Smooth muscle cell (in vitro differentiated cells): ENCODE measurements around the gene C11orf52. TPM values are rescaled to one million over a fixed set of nuclear protein-coding genes. Genes with fewer than 3 reads are reported as not detected.

Experiments
- DNase-seq: peaks from one replicate; lab custom pipeline; 2025; ENCODE audit not compliant: unreplicated experiment; lab: John Stamatoyannopoulos, UW
- H2AFZ ChIP-seq: fragments of 200-600 bp; sonication (generic); 2 replicates; pipeline ENCODE4 v1.6.0; 2016; ENCODE audit warnings: antibody characterized with exemption, low read depth, mild to moderate bottlenecking
- H3F3A ChIP-seq: fragments of 200-600 bp; sonication (generic); 2 replicates; pipeline ENCODE4 v1.6.0; 2017; ENCODE audit warnings: antibody characterized with exemption, low read depth
- H3K27ac ChIP-seq: fragments of 200-600 bp; sonication (generic); 2 replicates; pipeline ENCODE4 v1.5.1; 2016; ENCODE audit warnings: low read depth, mild to moderate bottlenecking
- H3K27me3 ChIP-seq: fragments of 200-600 bp; sonication (generic); 2 replicates; pipeline ENCODE4 v1.6.1; 2016; ENCODE audit warnings: low read depth, mild to moderate bottlenecking
- H3K36me3 ChIP-seq: fragments of 200-600 bp; sonication (generic); 2 replicates; pipeline ENCODE4 v1.5.1; 2016; ENCODE audit warnings: low read depth
- H3K4me1 ChIP-seq: fragments of 200-600 bp; sonication (generic); 2 replicates; pipeline ENCODE4 v1.5.1; 2016; ENCODE audit warnings: low read depth
- H3K4me2 ChIP-seq: fragments of 200-600 bp; sonication (generic); 2 replicates; pipeline ENCODE4 v1.6.0; 2016; ENCODE audit warnings: mild to moderate bottlenecking
- H3K4me3 ChIP-seq: fragments of 200-600 bp; sonication (generic); 2 replicates; pipeline ENCODE4 v1.5.1; 2016; ENCODE audit warnings: mild to moderate bottlenecking
- H3K79me2 ChIP-seq: fragments of 200-600 bp; sonication (generic); 2 replicates; pipeline ENCODE4 v1.6.0; 2016; ENCODE audit warnings: low read depth, mild to moderate bottlenecking
- H3K9ac ChIP-seq: fragments of 200-600 bp; sonication (generic); 2 replicates; pipeline ENCODE4 v1.6.0; 2016; ENCODE audit warnings: low read depth
- H3K9me3 ChIP-seq: fragments of 200-600 bp; sonication (generic); replicated peaks from 2 replicates; pipeline ENCODE4 v1.5.1; 2016; ENCODE audit warnings: low read depth
- H4K20me1 ChIP-seq: fragments of 200-600 bp; sonication (generic); 2 replicates; pipeline ENCODE4 v1.6.0; 2016; ENCODE audit warnings: low read depth
- WGBS: methylation state at CpG from one replicate; pipeline ENCODE4 v1.1.7; 2016; ENCODE audit warnings: low lambda C conversion rate; 5-methylcytosine and 5-hydroxymethylcytosine counted together
- polyA plus RNA-seq: library from polyadenylated mRNA; unstranded; fragments of >200 nt; fragmentation: Nextera tagmentation; extraction: Ambion mirVana; gene quantifications from 2 replicates; pipeline ENCODE4 v1.2.1, GENCODE V29; 2016
- total RNA-seq: library from RNA; depleted of rRNA; stranded (reverse); fragments of >200 nt; gene quantifications from 2 replicates; pipeline ENCODE4 v1.2.3, GENCODE V29; 2014
- TF ChIP-seq, protein P1 (sequence below): fragments of 200-600 bp; sonication (generic); IDR thresholded peaks from 2 replicates; pipeline ENCODE4 v1.5.1; 2017; ENCODE audit warnings: borderline replicate concordance, mild to moderate bottlenecking, antibody characterized with exemption; ENCODE audit not compliant: insufficient read depth, poor library complexity, severe bottlenecking

Gene C11orf52
- total and polyA plus RNA-seq, 2 experiments from 2014 or later: 0.64 to 3.0 TPM

DNA sequence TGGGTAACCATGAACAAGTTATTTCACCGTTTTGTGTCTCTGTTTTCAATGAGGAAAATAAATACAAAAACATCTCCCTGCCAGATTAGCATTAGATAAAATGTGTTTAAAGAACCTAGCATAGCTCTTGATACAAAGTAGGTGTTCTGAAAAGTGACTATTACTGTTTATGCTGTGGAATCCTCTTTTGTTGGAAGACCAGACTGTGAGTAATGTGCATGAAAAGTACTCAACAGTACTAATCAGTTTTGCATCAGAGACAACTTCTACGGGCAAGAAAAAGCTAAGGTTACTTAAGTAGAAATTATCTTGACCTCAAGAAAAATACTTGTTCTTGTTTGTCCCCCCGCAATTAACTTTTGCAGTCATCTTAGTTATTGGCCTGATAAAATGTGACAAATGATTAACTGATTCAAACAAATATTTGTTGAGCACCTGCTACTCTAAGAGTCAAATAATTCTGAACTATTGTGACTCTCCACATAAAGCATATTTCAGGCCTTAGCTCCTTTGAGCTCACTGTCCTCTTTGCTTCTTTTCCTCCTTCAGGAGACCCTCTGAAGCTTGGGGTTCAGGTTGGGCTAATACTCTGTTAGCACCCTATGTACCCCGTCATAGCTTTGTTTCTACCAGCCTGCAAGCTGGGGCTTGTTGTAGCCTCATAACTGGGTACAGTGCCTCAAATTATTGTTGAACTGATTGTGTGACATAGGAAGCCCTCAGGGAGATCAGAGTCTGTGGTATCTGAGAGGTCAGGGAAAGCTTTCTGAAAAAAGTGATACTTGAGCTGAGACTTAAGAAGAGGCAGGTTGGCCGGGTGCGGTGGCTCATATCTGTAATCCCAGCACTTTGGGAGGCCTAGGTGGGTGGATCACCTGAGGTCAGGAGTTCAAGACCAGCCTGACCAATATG lies 42.9 kb downstream of the C11orf52 start:
- H3K27ac ChIP-seq: peak overlapping the region; percentile 61
- 76% methylated on average over 6 of the region's 6 CpGs for WGBS

DNA sequence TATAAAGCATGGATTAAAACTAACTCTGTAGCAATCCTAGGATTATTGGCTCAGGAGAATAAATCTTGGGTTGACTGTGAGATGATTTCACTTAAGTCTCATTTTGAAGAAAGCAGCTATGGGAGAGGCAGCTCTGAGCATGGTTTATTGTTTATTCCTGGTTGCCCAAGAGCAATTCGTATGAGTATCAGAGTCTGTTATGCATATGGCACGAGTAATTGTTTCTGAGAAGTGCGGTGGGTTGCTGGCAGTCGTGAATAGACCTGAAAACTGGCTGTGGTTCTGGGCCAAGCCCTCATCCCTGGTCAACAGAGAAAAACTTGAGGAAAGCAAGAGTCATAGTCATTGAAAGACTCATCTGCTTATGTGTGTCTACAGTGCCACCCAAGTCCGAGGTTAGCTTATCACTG lies 45.2 kb downstream of the C11orf52 start:
- Histone ChIP-seq H3K4me3 (no peak overlapping the region), H3K4me2 (peak overlapping the region; percentile 54), H3K27me3 (no peaks in the 10 kb centered on the region), H3K9me3 (no peaks in the 10 kb centered on the region), H2AFZ (no peak overlapping the region), H3K79me2 (no peaks in the 10 kb centered on the region), H4K20me1 (no peaks in the 10 kb centered on the region), H3F3A (no peaks in the 10 kb centered on the region), H3K27ac (peak overlapping the region; percentile 69), H3K4me1 (peaks cover 7% of the 10 kb centered on the region), H3K9ac (no peak overlapping the region), H3K36me3 (no peaks in the 10 kb centered on the region)
- no peak for DNase-seq
- WGBS: 36% methylated on average over 5 of the region's 5 CpGs
- TF ChIP-seq, protein P1, sequence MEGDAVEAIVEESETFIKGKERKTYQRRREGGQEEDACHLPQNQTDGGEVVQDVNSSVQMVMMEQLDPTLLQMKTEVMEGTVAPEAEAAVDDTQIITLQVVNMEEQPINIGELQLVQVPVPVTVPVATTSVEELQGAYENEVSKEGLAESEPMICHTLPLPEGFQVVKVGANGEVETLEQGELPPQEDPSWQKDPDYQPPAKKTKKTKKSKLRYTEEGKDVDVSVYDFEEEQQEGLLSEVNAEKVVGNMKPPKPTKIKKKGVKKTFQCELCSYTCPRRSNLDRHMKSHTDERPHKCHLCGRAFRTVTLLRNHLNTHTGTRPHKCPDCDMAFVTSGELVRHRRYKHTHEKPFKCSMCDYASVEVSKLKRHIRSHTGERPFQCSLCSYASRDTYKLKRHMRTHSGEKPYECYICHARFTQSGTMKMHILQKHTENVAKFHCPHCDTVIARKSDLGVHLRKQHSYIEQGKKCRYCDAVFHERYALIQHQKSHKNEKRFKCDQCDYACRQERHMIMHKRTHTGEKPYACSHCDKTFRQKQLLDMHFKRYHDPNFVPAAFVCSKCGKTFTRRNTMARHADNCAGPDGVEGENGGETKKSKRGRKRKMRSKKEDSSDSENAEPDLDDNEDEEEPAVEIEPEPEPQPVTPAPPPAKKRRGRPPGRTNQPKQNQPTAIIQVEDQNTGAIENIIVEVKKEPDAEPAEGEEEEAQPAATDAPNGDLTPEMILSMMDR: no peak

More for the DNA sequence above, 42.9 kb downstream of the C11orf52 start:
- TF ChIP-seq, protein P1: no peak
- Histone ChIP-seq H3K79me2 (no peaks in the 10 kb centered on the region), H3K4me3 (no peak overlapping the region), H3K9ac (no peak overlapping the region), H3K4me2 (no peak overlapping the region), H3K27me3 (no peaks in the 10 kb centered on the region), H3K9me3 (no peaks in the 10 kb centered on the region), H4K20me1 (peaks cover 12% of the 10 kb centered on the region), H3F3A (no peaks in the 10 kb centered on the region), H3K4me1 (peaks cover 7% of the 10 kb centered on the region), H2AFZ (no peak overlapping the region), H3K36me3 (no peaks in the 10 kb centered on the region)
- DNase-seq: no peak

DNA sequence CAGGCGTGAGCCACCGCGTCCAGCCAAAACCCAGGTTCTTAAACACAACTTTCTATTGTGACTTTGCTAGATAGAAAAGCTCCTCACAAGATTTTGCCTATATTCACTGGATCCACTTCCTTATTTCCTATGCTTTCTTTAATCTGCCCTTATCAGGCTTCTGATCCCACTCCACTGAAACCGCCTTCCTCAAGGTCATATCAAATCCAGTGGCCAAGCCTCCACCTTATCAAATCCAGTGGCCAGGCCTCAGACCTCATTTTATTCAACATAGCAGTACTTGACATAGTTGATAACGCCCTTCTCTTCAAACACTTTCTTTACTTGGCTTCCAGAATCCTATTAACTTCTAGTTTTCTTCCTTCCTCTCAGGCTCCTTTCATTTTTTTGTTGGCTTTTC lies 48.0 kb downstream of the C11orf52 start:
- H3F3A ChIP-seq: no peaks in the 10 kb centered on the region
- no peak overlapping the region for H3K4me2 ChIP-seq
- TF ChIP-seq, protein P1: no peak
- H3K4me1 ChIP-seq: peaks cover 7% of the 10 kb centered on the region
- H2AFZ ChIP-seq: no peak overlapping the region
- DNase-seq: no peak
- H4K20me1 ChIP-seq: no peaks in the 10 kb centered on the region
- no peak overlapping the region for H3K27ac ChIP-seq
- H3K79me2 ChIP-seq: no peaks in the 10 kb centered on the region
- no peaks in the 10 kb centered on the region for H3K9me3 ChIP-seq
- WGBS: 95% methylated on average over 5 of the region's 5 CpGs
- H3K4me3 ChIP-seq: no peak overlapping the region
- no peaks in the 10 kb centered on the region for H3K27me3 ChIP-seq
- no peak overlapping the region for H3K9ac ChIP-seq
- peaks cover 16% of the 10 kb centered on the region for H3K36me3 ChIP-seq

GRCh38 chr11:111967649-111968048 lies 48.9 kb downstream of the C11orf52 start:
- peaks cover 7% of the 10 kb centered on the region for H3K4me1 ChIP-seq
- 97% methylated on average over 6 of the region's 6 CpGs for WGBS
- TF ChIP-seq, protein P1: no peak
- H3K4me2 ChIP-seq: no peak overlapping the region
- no peak overlapping the region for H3K9ac ChIP-seq
- peaks cover 16% of the 10 kb centered on the region for H3K36me3 ChIP-seq
- H3K79me2 ChIP-seq: no peaks in the 10 kb centered on the region
- no peak for DNase-seq
- H3K4me3 ChIP-seq: no peak overlapping the region
- no peaks in the 10 kb centered on the region for H3K27me3 ChIP-seq
- no peak overlapping the region for H2AFZ ChIP-seq
- H4K20me1 ChIP-seq: no peaks in the 10 kb centered on the region
- no peaks in the 10 kb centered on the region for H3F3A ChIP-seq
- H3K9me3 ChIP-seq: no peaks in the 10 kb centered on the region
- no peak overlapping the region for H3K27ac ChIP-seq
